RWPE2 (cell line): ENCODE data around the gene CPSF4L.
A peak's percentile ranks its signal among the peaks of the same experiment; 100 is the strongest.

Experiments
- ATAC-seq: fragments of 200-7000 bp; cut with Tn5 transposase; 3 replicates; pipeline ENCODE4 v1.9.1; 2021; ENCODE audit warnings: low read depth
- DNase-seq: peaks from one replicate; pipeline ENCODE4 v3.0.0-alpha.2; 2020; ENCODE audit warnings: low spot score
- H3K27ac ChIP-seq: fragments of 450-650 bp; 2 replicates; pipeline ENCODE4 v1.5.1; 2017; ENCODE audit warnings: mild to moderate bottlenecking; ENCODE audit not compliant: poor library complexity, severe bottlenecking
- H3K27me3 ChIP-seq: fragments of 250-450 bp; sonication (Bioruptor Pico); 2 replicates; pipeline ENCODE4 v1.5.1; 2021; ENCODE audit warnings: mild to moderate bottlenecking, moderate library complexity; ENCODE audit not compliant: insufficient read depth, poor library complexity, severe bottlenecking
- H3K36me3 ChIP-seq: fragments of 250-450 bp; sonication (Bioruptor Pico); 2 replicates; pipeline ENCODE4 v1.5.1; 2020; ENCODE audit warnings: low read depth, mild to moderate bottlenecking, moderate library complexity
- H3K4me1 ChIP-seq: fragments of 250-450 bp; sonication (Bioruptor Pico); 2 replicates; pipeline ENCODE4 v1.5.1; 2021; ENCODE audit warnings: mild to moderate bottlenecking, moderate library complexity; ENCODE audit not compliant: insufficient read depth, poor library complexity, severe bottlenecking
- H3K4me3 ChIP-seq: fragments of 250-450 bp; sonication (Bioruptor Pico); 2 replicates; pipeline ENCODE4 v1.5.1; 2021; ENCODE audit warnings: mild to moderate bottlenecking, moderate library complexity; ENCODE audit not compliant: severe bottlenecking
- H3K9me3 ChIP-seq: fragments of 250-450 bp; sonication (Bioruptor Pico); 2 replicates; pipeline ENCODE4 v1.5.1; 2021; ENCODE audit warnings: mild to moderate bottlenecking, moderate library complexity; ENCODE audit not compliant: severe bottlenecking
- CTCF ChIP-seq: fragments of 450-650 bp; IDR thresholded peaks from one replicate; pipeline ENCODE4 v1.5.1; 2017; ENCODE audit warnings: mild to moderate bottlenecking, moderate library complexity; ENCODE audit not compliant: poor library complexity, severe bottlenecking

Gene CPSF4L

GRCh38 chr17:73228748-73229236 is 32.9 kb downstream of the CPSF4L start:
- no peak for DNase-seq
- TF ChIP-seq CTCF, result no peak
- Histone ChIP-seq H3K4me3 (no peak overlapping the region), H3K27me3 (no peaks in the 10 kb centered on the region), H3K36me3 (peaks cover 27% of the 10 kb centered on the region), H3K4me1 (peaks cover 49% of the 10 kb centered on the region), H3K27ac (peak overlapping the region; percentile 49), H3K9me3 (no peaks in the 10 kb centered on the region)
- ATAC-seq, result peak; percentile 55

- Histone ChIP-seq H3K4me1 (peaks cover 49% of the 10 kb centered on the region), H3K4me3 (no peak overlapping the region), H3K27ac (peak overlapping the region; percentile 49), H3K9me3 (no peaks in the 10 kb centered on the region), H3K36me3 (peaks cover 35% of the 10 kb centered on the region), H3K27me3 (no peaks in the 10 kb centered on the region)
- ATAC-seq (no peak), DNase-seq (no peak)
- TF ChIP-seq CTCF, result no peak
Observed at GRCh38 chr17:73227944-73228343, 33.7 kb downstream of the CPSF4L start.

GRCh38 chr17:73227379-73227778 is 34.3 kb downstream of the CPSF4L start:
- Histone ChIP-seq H3K4me3 (no peak overlapping the region), H3K27ac (peak overlapping the region; percentile 49), H3K4me1 (peaks cover 49% of the 10 kb centered on the region), H3K36me3 (peaks cover 37% of the 10 kb centered on the region), H3K27me3 (no peaks in the 10 kb centered on the region), H3K9me3 (no peaks in the 10 kb centered on the region)
- DNase-seq, result no peak
- ATAC-seq, result no peak
- TF ChIP-seq CTCF, result no peak

- no peaks in the 10 kb centered on the region for H3K9me3 ChIP-seq
- no peaks in the 10 kb centered on the region for H3K27me3 ChIP-seq
- H3K4me3 ChIP-seq, result no peak overlapping the region
- ATAC-seq (no peak), DNase-seq (no peak)
- no peak for TF ChIP-seq CTCF
- H3K4me1 ChIP-seq, result peaks cover 49% of the 10 kb centered on the region
- peaks cover 41% of the 10 kb centered on the region for H3K36me3 ChIP-seq
- H3K27ac ChIP-seq, result peak overlapping the region; percentile 49
Observed at GRCh38 chr17:73226556-73227172, 35.0 kb downstream of the CPSF4L start.

- peaks cover 42% of the 10 kb centered on the region for H3K4me1 ChIP-seq
- no peak for DNase-seq
- 0 out of 3 replicates have a peak, but pooled peaks have one; percentile 24 for ATAC-seq
- peak overlapping the region; percentile 9 for H3K27ac ChIP-seq
- H3K9me3 ChIP-seq, result no peaks in the 10 kb centered on the region
- no peak overlapping the region for H3K4me3 ChIP-seq
- TF ChIP-seq CTCF, result no peak
- H3K27me3 ChIP-seq, result no peaks in the 10 kb centered on the region
- H3K36me3 ChIP-seq, result peaks cover 53% of the 10 kb centered on the region
Observed at GRCh38 chr17:73224663-73225305, 36.9 kb downstream of the CPSF4L start.
